Germinal center (tissue), 1 donor: ENCODE measurements around the gene RDH5.

ENCODE experiments used
- DNase-seq: peaks from one replicate; pipeline ENCODE4 v3.0.0; 2012; ENCODE audit warnings: mixed read lengths, low spot score

Gene RDH5

DNA sequence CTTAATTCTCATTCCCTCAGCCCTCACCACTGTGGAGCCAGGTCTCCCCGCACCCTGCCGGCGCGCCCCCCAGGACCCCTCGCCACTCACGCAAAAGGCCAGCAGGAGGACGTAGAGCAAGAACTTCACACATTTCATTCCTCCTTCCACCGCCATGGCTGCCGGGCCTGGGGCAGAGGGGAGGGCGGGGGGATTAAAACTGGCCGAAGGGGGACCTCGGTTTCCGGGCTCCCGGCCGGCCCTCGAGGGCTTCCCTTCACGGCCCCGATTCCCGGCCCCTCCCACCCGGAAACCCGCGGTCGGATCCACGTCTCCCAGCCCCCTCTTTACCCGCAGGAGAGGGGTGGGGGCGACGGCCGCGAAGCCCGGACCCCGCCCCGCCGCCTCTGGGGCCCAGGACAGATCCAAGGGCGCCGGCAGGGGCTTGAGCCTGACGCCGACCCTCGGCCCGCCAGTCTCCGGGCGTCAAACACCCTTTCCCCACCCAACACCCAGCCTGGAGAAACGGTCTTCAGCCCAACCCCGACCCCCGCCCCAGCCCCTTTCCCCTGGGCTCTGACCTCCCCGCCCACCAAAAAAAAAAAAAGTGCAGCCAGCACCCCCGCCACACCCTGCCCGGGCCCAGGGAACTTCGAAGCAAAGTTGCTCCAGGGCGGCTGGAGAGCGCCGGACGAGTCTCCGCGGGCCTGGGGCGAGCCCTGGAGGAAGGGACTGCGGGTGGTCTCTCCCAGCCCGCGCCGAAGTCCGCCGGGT lies 8.2 kb downstream of the RDH5 start:
- peak; percentile 35 for DNase-seq

GRCh38 chr12:55728939-55729818 lies 9.0 kb downstream of the RDH5 start, which contains the start of gene CD63:
TSS of gene CD63 (minus strand) at chr12:55729009. CDS start at chr12:55728341, 668 bp downstream.
- peak; percentile 75 for DNase-seq

GRCh38 chr12:55729819-55730818 lies 9.9 kb downstream of the RDH5 start:
- DNase-seq, result peak; percentile 45

GRCh38 chr12:55732288-55732687 lies 12.1 kb downstream of the RDH5 start:
- DNase-seq, result no peak

DNA sequence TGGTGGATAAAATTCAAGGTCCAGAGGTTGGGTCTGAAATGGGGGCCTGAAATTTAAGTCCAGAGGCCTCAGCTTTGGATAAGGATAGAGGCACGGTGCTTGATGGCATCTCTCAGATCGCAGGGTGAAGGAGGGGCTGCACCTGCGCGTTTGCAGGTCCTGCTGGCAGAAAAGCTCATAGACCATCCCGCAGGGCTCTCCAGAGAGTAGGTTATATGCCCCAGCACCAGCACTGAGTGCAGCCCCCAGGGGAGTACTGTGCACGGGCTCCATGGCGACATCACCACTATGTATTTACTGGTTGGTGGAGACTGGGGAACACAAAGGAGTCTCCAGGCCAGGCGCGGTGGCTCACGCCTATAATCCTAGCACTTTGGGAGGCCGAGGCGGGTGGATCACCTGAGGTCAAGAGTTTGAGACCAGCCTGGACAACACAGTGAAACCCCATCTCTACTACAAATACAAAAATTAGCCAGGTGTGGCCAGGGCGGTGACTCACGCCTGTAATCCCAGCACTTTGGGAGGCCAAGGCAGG lies 12.9 kb downstream of the RDH5 start:
- no peak for DNase-seq

- DNase-seq, result no peak
These were observed 13.7 kb downstream of the RDH5 start for GRCh38 chr12:55733858-55734257.

DNA sequence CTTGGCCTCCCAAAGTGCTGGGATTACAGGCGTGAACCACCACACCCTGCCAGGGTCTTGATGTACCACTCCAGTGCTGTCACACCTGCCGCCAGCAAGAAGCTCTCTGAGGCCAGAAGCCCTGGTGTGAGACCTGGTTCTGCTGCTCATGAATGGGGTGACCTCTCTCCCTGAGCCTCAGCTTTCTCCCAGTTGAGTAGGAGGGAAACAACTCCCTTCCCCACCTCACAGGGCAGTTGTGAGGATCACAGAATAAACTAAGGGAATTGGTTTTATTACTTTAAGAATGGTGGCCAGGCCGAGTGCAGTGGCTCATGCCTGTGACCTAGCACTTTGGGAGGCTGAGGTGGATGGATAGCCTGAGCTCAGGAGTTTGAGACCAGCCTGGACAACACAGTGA lies 14.4 kb downstream of the RDH5 start:
- DNase-seq, result no peak

DNA sequence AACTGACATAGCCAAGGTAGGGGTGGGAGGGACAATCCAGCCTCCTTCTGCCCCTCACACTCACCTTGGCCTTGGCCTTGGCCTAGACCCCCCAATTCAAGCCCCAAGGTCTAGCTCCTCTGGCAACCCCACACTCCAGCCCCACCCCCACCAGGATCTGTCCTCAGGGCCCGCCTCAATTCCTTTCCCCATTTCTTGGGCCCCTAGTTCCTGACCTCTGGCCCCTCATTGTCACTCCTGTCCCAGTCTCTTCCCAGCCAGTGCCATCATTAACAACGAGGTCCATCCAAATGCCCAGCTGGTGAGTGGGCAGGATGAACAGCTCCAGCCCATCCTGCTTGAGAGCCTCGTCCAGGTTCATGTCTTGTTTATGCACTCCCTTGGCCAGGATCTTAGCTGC lies 15.9 kb downstream of the RDH5 start:
- no peak for DNase-seq

DNA sequence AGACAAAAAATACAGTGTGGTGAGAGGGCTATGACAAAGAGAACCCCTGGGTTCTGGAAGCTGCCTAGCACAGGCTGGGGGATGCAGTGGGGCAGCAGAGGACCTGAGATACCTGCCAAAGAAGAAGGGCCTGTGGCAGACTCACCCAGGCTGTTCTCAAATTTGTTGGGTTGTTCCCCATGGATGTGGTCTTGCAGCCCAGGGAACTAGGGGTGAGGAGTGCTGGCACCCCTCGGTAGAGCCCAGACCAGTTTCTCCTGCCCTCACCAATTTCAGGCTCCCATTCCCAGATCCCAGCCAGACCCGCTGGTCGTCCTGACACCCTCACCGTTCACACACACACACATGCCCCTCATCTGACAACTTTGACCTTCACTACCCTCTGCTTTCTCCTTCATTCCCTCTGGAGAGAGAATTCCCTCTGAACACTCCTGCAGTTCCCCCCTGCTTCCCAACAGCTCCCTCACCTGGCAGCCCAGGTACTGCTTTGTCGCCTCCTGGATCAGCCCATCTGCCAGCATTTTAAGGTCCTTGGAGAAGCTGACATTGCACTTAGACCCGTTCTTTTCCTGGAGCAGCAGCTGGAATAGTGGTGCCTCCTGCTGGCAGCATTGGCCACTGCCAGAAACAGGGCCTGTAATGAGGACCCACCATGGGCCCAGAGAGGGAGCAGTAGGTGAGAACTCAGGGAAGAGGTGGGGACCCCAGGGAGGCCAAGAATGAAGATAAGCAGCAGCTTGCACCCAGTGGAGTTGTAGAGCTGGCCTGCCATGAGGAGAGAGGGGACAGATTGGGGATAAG lies 16.8 kb downstream of the RDH5 start:
- DNase-seq, result peak; percentile 58

DNA sequence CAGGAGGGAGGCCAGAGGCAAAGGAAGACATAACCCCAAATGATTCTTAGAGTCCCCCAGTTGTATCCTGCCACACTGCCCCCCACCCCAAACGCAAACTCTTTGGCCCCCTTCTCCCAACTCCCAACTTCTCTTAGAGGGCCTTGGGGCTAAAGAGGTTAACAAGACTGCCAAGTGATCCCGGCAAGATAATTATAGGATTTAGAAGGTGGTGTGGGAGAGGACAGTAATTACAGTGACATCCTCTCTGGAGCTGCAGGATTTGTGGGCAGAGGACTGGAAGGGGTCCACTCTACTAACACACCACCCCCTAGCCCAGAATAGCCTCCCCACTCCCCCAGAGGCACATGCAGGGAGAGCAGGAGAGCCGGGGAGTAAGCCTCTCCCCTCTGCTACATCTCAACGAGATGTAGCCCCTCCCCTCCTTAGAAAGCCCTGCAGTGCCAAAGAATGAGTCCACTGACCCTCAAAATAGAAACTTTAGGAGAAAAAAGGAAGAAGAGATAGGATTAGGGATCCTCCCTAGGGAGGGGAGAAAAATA lies 17.5 kb downstream of the RDH5 start:
- DNase-seq, result no peak

GRCh38 chr12:55738123-55739024 lies 18.2 kb downstream of the RDH5 start:
- peak; percentile 76 for DNase-seq

GRCh38 chr12:55739025-55739378 lies 18.8 kb downstream of the RDH5 start:
- DNase-seq, result no peak

DNA sequence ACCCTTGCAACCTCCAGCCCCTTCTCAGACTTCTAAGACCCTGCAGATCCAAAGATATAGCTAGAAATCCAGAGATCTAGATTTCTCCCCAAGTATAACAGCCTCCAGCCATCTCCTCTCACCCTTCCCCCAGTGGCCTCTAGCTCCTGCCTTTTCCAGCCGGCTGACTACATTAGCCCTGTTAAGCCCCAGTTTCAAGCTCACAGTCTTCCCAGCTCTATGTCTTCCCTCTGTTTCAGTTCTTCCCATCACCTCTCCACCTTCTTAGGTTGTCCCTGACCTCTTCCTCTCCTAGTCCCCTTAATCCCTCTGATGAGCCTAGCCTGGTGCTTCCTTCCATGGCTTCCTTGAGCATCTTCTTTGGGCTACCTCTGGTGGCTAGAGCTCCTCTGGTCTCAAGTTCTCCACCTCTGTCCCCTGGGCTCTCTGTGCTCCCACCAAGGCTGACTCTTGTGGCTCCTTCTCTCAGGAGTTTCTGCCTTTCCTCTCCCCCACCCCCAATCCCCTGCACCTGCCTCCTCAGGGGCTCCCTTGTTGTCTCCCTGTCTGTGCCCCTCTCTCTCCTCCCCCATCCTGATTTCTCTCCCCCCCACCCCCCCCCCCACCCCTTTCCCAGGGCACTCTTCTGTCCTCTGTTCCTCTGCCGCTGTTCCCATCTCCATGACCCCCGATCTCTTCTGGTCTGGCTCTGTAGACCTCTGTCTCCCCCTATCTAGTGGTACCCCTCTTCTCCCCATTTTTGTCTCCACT lies 21.9 kb downstream of the RDH5 start:
- DNase-seq, result no peak

DNA sequence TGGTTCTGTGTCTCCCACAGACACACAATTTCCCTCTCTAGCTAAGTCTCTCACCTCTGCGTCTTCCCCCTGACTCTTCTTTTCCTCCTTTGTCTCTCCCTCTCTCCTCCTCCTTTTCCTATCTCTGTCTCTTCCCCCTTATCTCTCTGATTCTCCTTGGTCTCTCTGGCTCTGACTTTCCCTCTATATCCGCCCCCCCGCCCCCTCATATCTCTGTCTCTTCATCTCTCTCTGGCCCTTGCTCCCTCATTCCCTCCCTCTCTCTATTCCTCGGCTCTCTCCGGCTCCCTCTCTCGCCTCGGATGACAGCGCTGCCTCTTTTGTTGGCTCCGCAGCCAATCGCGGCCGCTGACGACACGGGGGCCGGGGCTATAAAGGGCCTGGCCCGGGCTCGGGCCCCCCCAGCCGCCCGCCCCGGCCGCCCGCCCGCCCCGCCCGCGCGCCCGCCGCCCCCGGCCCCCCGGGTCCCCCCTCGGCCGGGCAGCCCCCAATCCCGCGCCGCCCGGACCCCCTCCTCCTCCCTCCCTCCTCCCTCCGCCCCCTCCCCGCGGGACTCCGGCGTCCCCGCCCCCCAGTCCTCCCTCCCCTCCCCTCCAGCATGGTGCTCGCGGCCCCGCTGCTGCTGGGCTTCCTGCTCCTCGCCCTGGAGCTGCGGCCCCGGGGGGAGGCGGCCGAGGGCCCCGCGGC lies 22.7 kb downstream of the RDH5 start, which contains the start of gene GDF11:
TSS of gene GDF11 (plus strand) at position 404 of the 687 bp plus-strand sequence. CDS start at position 599, 195 bp downstream.
- peak; percentile 69 for DNase-seq

DNA sequence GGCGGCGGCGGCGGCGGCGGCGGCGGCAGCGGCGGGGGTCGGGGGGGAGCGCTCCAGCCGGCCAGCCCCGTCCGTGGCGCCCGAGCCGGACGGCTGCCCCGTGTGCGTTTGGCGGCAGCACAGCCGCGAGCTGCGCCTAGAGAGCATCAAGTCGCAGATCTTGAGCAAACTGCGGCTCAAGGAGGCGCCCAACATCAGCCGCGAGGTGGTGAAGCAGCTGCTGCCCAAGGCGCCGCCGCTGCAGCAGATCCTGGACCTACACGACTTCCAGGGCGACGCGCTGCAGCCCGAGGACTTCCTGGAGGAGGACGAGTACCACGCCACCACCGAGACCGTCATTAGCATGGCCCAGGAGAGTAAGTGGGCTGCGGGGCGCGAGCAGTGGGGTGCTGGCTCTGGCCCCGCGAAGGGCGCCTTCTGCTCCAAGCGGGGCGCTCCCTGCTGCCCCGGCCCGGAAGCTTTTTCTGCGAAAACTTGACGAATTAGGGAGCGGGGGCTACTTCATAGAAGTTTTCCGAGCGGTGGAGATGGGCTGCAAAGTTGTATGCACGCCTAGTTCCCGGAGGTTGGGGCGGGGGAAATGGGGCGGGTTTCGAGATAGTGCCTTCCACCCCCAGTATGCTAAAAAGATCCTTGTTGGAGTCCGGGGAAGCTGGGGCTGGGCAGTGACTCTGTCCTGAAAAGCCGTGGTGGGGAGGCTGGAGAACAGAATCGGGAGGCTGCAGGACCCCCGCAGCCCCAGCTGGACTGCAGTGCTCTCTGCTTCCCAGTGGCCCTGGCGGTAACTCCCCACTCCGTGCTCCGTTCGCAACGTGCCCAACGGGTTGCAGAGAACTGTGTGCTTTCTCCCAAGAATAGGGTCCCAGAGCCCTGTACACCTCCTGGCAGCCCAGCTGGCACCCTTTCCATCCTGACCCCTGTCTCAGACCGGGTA lies 23.5 kb downstream of the RDH5 start:
- peak; percentile 38 for DNase-seq

DNA sequence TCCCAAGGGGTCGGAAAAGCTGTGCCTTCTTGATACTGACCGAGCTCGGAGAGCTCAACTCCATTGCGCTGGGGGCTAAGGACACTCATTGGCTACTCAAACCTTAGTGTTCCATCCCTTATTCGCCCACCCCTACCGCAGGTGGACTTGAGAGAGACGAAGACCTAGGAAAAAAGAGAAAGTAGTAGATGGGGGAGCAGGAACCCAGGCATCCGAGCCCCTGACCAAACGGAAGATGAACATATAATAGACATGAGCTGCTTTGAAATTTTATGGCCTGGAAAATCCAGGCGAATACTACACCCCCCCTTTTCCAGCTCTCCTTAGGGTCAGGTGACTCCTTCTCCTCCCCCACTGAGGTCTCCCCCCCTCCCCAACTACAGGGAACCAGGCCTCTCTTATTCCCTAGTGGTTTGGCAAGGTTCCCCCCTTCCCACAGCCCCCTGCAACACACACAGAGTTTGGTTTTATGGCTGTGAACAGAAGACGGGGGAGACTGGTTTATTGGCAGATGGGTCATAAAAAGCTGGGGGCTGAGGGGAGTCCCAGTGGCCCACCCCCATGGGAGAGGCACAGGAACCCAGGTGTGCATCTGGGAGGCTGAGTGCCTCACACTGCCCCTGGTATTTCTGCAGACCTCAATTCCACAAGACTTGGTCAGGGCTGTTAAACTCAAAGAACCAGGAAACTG lies 24.3 kb downstream of the RDH5 start:
- no peak for DNase-seq
